ENCODE measurements around the gene EN1.

DNA sequence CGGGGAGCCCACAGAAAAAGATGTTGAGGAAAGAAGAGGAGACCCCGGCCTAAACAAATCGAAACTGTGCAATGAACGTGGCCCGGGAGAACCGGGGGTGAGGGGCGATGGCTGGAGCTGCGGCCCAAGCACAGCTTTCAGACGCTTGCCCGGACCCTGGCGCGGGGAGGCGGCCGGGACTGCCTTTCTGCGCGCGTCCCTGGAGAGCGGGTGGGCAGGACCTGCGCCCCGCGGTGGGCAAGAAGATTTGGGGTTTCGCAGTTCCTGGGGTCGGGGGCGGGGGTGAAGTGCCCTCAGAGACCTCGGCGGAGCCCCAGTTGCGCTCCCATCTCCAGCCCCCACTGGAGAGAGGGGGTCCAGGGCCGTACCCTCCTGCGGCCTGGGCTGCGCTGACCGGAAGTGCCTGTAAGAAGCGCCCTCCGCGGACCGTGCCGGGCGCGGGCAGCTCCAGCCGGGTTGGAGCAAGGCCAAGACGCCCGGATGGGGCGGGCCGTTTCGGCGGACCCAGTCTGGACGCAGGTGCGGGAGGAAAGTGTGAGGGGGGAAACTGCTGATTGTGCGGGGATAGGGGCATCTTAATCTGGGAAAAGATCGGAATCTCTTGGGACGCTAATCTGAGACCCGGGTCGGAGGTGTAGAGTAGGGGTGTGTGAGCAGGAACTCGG is 11.6 kb downstream of the EN1 start:
- TF ChIP-seq, protein P1, sequence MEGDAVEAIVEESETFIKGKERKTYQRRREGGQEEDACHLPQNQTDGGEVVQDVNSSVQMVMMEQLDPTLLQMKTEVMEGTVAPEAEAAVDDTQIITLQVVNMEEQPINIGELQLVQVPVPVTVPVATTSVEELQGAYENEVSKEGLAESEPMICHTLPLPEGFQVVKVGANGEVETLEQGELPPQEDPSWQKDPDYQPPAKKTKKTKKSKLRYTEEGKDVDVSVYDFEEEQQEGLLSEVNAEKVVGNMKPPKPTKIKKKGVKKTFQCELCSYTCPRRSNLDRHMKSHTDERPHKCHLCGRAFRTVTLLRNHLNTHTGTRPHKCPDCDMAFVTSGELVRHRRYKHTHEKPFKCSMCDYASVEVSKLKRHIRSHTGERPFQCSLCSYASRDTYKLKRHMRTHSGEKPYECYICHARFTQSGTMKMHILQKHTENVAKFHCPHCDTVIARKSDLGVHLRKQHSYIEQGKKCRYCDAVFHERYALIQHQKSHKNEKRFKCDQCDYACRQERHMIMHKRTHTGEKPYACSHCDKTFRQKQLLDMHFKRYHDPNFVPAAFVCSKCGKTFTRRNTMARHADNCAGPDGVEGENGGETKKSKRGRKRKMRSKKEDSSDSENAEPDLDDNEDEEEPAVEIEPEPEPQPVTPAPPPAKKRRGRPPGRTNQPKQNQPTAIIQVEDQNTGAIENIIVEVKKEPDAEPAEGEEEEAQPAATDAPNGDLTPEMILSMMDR (optimal IDR thresholded peaks at IDR 0.05 in 1 of 3, IDR thresholded peaks at IDR 0.05 in 1 of 3, conservative IDR thresholded peaks at IDR 0.05 in 1 of 3; ENCODE audit: extremely low read depth in 1 of 3, insufficient read depth in 2 of 3, low read length in 3 of 3): no peak
- no peak for TF ChIP-seq EZH2 (IDR thresholded peaks at IDR 0.05; ENCODE audit: low read length)

Measured in keratinocyte (primary cell).